NCI-H2081 (cell line): ENCODE measurements around the gene OLFML1.
A peak's percentile ranks its signal among the peaks of the same experiment; 100 is the strongest.

Experiments used
- DNase-seq, 2 experiments: peaks; one replicate each; lab custom pipeline; 2025; lab: John Stamatoyannopoulos, UW

OLFML1 gene

DNA sequence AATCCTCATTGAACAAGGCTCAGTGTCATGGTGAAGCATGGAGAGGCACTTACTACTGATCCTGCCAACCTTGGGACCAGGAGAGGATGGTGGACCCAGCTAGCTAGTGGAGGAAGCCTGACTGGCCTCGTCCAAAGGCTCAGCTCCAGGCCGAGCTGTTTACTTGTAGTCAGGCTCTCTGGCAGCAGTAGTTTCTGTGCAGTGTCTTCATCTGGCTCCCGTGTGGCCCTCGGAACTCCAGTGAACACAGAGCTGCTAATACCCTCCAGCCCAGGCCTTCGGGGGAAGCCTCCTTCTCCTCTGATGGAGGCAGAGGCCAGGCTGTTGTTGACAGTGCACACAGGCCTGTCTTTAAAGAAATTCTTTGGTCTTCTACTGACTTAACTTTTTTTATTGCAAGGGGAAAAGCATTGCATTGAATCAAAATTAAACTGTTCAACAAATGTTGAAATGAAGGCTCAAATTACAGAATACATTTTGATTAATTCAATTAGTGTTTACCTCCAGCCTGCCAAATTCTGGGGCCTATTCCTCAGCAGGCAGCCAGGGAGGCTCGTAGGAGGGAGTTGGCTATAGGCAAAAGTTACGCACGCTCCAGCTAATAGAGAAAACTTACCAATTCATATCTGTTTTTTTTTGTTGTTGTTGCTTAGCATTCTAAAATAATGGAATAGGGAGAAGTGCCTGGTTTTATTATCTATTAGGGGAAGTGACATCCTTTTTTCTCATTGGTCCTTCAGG lies 47.3 kb downstream of the OLFML1 start:
- no peak for DNase-seq

DNA sequence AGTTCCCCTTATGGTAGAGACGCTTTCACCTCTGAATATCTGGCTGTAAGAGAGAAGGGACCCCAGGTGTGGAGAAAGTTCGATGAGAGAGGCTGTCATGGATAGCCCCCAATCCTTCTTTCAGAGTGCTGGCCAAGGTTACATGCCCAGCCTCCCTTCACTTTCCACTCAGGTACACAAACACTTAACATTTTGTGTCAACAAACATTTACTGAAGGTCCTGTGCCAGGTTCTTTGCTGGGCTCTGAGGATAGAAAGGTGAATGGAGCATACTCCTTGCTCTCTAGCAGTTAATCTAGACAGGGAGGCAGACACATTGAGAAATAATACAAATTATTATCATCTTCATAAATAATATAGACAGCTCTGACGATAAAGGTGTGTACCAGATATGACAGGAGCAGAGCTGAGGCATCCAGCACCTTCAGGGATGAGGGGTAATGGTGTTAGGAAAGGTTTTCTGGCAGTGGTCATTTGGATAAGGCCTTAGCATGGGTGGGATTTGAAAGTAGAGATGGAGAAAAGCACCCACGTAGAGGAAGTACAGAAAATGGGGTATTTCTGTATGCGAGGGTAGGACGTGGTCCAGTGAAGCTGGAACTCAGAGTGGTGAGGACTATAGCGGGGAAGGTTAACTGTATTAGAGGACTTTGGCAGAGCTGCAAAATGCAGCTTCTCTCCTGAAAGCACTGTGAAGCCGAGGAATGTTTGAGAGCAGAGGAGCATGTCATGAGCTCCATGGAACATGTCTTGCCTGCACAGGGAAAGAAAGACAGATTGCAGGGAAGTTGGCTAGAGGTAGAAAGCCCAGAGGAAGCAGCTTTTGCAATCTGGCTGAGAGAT lies 48.1 kb downstream of the OLFML1 start:
- no peak for DNase-seq

DNA sequence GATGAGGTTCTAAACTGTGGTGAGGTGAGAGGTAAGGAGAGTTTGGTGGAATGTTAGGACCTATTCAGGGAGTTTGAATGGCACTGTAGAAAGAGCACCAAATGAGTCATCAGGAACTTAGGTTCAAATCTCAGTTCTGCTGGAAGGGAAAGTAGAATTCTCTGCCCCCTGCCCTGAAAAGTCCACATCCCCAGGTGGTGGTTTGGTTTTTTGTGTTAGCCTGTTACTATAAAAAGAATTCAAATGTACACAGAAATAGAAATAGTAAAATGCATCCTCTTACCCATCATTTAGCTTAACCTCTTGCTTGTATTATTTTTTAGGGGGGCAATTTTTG lies 48.7 kb downstream of the OLFML1 start:
- no peak for DNase-seq

DNA sequence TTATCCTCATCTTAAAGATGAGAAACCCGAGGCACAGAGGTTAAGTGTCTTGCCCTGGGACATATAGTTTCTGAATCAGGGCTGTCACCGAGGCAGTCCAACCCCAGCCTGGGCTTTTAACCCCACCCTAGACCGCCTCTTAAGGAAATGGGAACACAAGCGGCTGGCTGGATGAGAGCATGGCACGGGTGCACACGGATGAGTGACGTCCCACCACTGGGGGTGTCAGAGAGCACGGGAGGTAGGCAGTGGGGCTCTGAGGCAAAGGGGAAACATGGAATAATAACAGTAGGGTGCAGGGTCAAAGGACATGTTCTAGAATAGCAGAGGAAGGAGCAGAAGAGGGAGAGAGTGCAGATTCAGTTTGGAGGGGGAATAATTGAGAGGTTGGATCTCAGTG lies 50.8 kb downstream of the OLFML1 start:
- no peak for DNase-seq

DNA sequence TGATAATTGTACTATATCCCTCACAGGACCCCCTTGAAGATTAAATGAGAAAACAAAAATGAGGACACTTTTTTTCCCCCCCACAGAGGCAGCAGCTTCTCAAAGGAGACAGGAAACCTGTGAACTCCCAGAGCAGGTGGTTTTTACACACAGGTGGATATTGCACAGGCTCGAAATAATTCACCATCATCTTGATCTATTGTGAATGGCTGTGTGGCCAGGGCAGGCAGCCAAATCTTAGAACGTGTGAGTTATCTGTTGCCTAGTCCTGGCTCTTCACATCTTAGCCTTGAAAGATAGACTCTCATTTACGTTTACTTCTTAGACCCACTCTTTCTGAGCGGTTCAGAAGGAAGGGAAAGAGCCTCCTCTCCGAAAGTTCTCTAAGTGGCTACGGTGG lies 52.0 kb downstream of the OLFML1 start:
- no peak for DNase-seq

DNA sequence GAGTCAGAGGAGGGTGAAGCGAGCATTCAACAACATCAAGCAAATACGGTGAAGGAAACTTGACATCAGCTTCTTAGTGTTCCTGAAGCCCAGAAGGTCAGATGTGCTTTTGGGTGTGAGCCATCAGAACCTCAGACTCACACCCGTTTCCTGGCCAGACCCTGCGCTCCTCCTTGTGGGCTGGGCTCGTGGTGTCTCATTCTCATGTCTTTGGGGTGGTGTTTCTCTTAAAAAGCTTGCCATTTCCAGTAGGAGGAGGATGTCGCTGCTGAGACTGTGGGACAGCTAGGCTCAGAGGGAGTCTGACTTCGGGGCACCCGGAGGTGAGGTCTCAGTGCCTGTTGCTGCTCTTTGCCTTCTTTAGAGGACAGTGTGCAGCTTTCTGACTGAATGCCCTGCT lies 52.7 kb downstream of the OLFML1 start:
- DNase-seq: no peak

DNA sequence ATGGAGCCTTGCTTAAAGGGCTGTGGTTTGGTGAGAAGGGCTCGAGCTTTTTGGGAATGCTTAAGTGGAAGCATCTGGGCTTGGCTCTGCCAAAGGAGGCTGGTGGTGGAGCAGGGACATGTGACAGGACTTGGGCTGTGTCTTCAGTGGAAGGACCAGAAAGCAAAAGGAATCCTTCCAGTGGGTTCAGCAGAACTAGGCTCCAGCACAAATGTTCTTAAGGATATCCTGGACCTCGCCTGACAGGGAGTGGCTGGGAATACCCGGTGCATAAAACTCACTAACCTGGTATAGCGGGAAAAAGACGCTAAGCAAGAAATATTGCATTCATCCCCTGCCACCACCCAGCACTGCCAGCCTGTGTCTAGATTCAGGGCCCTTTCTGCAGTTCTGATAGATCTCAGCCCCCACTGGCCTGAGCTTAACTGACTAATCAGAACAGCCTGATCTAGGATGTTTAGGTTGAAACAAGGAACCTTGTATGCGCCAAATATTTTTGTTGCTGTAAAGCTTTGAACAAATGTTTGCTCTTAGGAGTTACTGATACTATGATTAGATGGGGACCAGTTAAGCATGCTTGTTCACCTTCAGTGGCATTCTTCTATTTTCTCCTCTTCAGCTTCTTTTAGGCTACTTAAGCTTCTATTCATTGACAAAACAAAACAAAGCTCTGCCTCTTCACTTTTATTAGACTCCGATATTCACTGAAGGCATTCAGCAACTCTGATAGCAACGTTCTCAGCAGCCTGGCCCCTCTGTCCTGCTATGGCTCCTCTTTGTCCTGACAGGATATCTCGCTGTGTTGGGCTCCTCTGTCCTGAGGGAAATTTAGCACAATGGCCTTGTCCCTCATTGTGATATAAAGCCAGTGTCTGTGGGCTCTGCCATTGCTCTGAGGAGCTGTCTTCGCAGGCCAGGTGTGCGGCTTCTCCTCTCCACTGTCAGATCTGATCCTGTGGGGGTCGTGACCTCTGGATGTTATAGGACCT lies 53.5 kb downstream of the OLFML1 start:
- no peak for DNase-seq

DNA sequence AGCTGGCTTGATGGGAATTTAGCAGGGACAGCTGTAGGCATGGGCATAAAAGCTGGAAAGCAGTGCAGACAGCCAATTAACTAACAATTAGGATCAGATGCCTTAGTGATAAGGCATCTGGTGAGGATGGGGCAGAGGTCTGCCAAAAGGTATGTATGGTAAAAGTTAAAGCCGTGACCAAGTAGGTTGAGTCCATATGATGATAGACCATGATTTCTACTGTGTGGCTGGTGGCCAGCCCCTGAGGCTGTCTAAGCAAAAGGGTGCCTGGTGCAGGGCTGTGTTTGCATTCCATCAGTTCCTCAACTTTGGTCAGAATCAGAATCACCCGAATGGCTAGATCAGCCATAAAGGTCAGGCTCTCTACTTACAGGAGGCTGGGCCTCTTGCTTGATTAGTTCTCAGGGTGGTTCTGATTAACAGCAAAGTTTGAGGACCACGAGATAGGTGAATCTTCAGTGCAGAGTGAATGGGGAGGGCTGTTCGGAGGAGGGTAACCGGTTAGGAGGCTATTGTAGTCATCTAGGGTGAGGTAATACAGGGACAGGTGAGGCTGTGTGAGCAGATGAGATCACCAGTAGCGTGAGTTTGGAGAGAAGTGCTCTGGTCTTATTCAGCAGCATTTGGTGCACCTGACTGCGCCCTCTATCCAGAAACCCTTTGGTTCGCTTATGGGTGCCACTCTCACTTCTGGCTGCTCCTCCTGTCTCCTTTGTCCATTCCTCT lies 55.7 kb downstream of the OLFML1 start:
- DNase-seq: no peak

DNA sequence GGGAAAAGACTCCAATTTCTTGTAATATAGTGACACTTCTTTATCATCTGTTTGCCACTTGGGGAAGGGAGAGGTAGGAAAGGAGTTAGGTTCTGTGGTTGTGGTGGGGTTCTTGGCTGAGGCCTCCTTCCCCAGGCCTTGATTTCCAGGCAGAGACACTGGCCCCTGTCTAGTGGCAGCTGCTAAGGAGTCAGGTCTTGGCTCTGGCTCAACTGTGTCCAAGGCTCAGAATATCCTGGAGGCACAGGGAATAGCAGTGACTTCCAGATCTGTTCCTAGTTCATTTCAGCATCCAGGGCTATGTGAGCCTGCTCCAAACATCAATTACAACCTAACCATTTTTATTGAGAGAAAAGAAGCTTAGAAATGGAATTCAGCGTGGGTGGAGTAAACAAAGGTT lies 58.0 kb downstream of the OLFML1 start:
- DNase-seq: no peak

DNA sequence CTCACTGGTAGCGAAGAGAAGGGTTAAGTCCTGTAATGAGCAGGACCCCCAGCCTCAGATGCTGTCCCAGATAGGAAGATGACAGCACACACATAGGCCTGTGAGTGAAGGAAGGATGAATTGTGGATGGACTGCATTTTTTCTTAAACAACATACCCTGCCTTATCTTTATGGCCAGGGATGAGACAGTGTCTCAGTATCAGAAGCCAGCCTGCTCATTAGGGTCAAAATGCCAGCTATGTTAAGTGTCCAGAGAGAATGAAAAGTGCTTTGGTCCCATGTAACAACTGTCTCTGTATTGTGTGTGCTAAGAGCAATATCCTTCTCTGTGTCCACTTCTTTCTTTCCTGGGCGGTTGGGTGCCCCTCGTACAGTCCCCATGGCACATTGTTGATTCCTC lies 58.7 kb downstream of the OLFML1 start:
- no peak for DNase-seq

DNA sequence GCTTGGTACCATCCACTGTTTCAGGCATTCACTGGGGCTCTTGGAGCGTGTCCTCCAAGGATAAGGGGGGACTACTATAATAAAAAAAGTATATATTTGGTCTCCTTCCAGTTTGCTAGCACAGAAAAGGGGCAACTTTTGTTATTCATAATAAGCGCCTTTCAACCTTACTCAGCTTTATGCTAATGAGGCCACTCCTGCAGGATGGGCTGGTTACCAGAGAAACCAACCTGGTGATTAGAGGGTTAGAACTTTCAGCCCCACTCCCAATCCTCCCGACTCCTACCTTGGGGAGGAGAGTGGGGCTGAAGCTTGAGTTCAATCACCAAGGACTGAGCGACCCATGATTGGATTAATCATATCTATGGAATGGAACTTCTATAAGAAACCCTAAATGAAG lies 60.3 kb downstream of the OLFML1 start:
- DNase-seq: no peak

DNA sequence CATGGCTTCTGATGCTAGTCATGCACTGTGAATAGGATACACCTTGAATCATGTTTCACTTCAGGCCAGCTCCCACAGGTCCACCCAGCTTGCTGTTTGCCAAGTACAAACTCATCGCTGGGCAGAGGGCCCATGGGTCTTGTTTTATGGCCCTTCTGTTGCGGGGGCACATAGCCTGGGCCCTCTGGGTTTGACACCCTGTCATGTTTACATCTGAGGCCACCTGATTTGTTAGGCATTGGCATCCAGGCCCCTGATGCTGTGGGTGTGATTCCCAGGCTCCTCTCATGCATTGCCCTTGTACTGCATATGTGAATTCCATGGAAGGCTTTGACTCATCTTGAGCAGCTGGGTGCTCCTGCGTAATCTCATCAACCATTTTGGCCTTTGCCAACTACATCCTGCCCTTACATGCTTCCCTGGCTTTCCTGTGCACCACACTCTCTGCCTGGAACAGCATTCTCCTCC lies 61.1 kb downstream of the OLFML1 start:
- no peak for DNase-seq

DNA sequence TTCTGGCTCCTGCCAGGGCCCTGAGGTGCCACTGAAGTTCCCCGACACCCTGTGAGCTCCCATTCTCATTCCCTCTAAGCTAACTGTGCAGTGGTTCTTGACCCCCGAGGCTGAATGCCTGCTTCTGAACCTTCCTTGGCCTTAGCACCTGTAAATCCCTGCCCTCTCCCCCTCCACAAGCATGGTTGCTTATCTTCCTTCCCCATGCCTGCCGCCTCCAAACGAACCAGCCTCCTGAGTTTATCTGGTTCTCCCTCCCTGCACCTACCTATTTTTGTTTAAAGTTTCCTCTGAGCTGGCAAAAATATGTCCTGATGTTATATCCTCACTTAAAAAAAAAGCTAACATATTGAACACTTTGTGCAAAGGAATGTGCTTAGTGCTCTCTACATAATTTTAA lies 62.4 kb downstream of the OLFML1 start:
- no peak for DNase-seq

DNA sequence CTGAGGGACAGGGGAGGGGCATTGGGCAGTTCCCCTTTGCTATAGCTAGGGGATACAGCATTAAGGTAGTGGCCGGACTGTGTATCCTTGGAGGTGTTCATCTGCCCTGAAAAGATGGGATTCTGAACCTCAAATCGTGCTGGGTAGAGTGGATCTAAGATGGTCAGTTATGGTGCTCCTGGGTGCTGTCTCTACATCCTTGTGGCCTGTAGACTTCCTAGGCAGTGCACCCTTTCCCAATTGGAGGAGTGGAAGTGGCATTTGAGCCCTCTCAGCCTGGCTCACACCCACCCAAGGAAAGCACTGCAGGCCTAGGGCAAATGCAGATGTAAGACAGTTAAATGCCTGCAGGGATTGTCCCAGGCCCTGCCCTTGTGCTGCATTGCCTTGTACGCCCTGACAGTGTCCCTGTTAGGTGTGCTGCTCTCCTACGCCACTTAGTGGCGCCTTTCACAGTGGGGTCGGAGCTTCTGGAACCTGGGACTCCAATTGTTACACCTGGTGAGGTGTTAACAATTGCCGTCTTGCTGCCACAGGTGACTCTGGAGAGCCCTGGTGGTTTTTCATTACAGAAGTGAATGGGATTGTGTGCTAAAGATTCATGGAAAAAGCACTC lies 63.5 kb downstream of the OLFML1 start:
- peak in 1 of 2 experiments; percentile 15 for DNase-seq

DNA sequence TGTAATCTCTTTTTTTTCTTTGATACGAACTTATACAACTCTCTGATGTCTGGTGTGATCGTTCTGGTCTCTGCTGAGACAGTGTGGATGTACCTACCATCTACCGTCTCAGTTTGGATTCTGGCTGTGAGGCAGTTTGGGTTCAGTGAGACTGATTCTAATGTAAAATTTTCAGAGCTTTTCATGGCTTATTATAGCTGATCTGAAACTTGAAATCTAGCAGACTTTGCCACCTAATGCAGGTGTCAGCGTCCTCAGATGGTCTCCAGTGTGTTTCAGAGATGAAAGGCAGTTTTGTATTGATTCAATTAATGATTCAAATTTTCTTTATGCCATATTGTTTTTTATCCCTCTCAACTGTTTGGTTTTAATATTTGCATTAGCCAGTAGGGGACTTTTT lies 64.4 kb downstream of the OLFML1 start:
- DNase-seq: no peak

DNA sequence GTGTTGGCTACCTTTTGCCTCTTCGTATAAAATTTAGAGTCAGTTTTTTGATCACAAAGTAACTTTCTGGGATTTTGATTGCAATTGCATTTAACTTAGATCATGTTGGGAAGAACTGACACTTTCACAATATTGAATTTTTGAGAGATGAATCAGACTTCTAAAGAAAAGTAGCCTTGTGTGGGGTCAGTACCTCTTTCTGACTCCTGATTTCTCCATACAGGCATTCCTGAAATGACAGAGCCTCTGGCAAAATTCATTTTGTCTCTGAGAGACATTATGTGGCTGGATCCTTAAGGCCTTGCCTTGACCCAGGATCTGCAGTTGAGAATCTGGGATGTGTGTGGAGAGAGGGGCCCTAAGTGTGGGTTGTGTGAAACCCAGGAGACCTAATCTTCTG lies 66.3 kb downstream of the OLFML1 start:
- no peak for DNase-seq

DNA sequence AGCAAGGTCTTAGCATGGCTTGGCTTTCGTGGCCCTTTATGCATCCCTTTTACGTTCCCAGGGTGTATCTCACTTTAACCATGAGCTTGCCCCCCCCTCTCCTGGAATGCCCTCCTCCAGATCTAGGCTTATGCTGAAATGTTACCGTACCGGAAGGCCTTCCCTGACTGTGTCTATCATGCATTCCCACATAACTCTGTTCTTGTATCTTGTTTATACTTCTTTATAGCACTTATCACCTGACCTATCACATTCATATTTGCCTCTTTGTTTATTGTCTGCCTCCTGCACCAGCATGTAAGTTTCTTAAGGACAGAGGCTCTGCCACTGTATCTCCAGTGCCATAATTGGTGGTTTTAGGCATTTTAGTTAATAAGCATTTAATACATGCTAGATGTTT lies 67.4 kb downstream of the OLFML1 start:
- no peak for DNase-seq

DNA sequence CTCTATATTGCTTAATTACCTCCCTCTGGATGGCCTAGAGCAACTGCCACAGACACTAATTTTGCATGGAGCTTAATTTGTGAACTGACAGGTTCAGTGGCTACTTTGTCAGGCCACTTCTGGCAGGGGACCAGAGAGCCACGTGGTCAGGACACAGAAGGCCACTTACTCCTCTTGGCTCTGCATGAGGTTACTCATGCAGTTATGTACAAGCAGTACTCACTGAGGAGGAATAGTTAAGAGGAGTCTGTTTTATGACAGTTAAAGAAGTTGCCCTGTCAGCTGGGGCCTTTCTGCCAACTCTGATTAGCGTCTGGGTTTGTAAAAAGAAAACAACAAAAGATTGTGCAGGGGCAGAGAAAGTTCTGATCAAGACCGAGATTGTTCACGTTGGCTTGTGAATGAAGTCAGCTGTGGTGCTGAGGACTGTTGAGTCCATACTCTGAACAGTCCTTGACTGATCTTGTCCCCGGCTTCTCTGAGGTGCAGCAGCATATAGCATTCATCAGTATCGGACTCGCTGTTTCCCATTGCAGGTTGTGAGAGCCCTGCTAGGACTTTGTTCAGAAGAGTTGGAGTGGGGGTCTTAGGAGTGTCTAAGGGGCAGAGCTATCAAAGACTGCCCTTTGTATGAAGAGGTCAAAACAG lies 69.9 kb downstream of the OLFML1 start:
- DNase-seq: peak in 1 of 2 experiments; percentile 6

DNA sequence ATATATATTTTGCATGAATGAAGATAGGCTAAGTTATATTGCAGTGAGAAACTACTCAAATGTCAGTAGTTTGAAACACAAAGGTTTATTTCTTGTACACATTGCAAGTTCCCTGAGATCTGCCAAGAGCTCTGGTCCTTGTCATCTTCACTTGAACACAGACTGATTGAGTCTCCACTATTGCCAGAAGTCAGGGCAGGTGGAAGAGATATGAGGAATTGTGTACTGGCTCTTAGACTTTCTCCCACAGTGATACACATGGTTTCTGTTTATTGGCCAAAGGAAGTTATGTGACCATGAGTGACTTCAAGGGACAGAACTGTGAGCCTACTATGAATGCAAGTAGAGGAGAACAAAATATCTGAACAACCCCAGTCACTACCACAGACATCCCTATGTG lies 72.7 kb downstream of the OLFML1 start:
- DNase-seq: no peak

DNA sequence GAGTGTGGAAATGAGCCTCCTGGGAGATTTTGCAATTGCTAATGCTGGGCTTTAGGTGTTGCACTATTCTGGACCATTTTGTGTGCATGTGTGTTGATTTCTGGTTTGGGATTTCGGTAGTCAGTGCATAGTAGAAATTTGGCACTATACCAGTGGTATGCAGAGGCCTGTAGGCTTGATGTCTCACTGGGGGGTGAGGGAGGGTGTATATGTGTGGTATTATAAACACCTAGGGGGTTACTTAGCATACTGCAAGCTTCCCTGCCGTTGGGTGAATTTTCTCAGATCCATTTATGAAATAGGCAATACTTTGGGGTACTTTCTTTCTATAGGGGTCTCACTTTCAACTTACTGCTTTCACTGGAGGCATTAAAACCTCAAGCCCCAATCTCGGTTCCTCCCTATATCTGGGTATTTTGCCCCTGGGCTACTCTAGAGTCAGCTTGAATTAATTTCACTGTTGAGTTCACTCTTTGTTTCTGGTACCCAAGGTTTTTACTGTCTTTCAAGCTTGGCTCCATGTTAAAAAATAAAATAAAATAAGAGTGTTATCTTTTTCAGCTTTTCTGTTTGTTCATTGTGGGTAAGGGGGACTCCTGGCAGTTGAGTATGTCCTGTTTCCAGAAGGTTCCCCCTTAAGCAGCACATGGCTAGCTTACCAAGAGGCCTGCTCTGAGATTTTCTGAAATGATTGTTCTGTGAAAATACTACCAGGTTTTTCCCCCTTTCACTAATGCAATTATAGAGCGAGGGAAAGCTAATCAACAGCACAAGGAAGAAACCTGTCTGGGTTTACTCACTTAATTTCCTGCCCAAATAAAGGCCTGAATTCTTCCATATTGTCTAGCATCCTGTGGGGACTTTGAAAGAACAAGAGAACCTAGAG lies 74.3 kb downstream of the OLFML1 start:
- DNase-seq: no peak
